Measurements from ENCODE around the gene OR4B1. TPM values are rescaled to one million over a fixed set of nuclear protein-coding genes. Genes with fewer than 3 reads are reported as not detected.

Gene OR4B1, protein sequence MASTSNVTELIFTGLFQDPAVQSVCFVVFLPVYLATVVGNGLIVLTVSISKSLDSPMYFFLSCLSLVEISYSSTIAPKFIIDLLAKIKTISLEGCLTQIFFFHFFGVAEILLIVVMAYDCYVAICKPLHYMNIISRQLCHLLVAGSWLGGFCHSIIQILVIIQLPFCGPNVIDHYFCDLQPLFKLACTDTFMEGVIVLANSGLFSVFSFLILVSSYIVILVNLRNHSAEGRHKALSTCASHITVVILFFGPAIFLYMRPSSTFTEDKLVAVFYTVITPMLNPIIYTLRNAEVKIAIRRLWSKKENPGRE
- total RNA-seq, result not detected

- H3K4me1 ChIP-seq, result no peaks in the 10 kb centered on the region
- H3K4me3 ChIP-seq, result no peak within 1 kb of the TSS
- H3K27me3 ChIP-seq, result no peaks in the 10 kb centered on the region
- intact Hi-C loops (cut with DNase I), result no loop called here
- TF ChIP-seq POLR2A (IDR thresholded peaks at IDR 0.05), result no peak
- TF ChIP-seq, protein P1, sequence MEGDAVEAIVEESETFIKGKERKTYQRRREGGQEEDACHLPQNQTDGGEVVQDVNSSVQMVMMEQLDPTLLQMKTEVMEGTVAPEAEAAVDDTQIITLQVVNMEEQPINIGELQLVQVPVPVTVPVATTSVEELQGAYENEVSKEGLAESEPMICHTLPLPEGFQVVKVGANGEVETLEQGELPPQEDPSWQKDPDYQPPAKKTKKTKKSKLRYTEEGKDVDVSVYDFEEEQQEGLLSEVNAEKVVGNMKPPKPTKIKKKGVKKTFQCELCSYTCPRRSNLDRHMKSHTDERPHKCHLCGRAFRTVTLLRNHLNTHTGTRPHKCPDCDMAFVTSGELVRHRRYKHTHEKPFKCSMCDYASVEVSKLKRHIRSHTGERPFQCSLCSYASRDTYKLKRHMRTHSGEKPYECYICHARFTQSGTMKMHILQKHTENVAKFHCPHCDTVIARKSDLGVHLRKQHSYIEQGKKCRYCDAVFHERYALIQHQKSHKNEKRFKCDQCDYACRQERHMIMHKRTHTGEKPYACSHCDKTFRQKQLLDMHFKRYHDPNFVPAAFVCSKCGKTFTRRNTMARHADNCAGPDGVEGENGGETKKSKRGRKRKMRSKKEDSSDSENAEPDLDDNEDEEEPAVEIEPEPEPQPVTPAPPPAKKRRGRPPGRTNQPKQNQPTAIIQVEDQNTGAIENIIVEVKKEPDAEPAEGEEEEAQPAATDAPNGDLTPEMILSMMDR (IDR thresholded peaks at IDR 0.05), result no peak
- no peak within 1 kb of the TSS for H3K27ac ChIP-seq
- no peaks in the 10 kb centered on the region for H3K9me3 ChIP-seq
- ATAC-seq (no peak), DNase-seq (no peak)
- WGBS, 2 donors, result 40 to 46% methylated on average over 2 of the region's 2 CpGs
- no peaks in the 10 kb centered on the region for H3K36me3 ChIP-seq (replicated peaks in 1 of 2; ENCODE audit: insufficient read depth in 1 of 2, low read depth in 2 of 2)
Observed at GRCh38 chr11:48216510-48216909, at the start of gene OR4B1. Gene OR4B1 (plus strand): TSS chr11:48216810. CDS start chr11:48216810, 0 bp downstream.

- WGBS, 2 donors, result 92 to 94% methylated on average over 6 of the region's 6 CpGs
- intact Hi-C loops (cut with DNase I), result no loop called here
- Histone ChIP-seq H3K9me3 (no peaks in the 10 kb centered on the region), H3K27ac (no peak overlapping the region), H3K27me3 (no peaks in the 10 kb centered on the region), H3K4me3 (no peak overlapping the region), H3K4me1 (no peaks in the 10 kb centered on the region), H3K36me3 (replicated peaks in 1 of 2; ENCODE audit: insufficient read depth in 1 of 2, low read depth in 2 of 2) (peaks cover 0 to 14% of the 10 kb centered on the region in 2 donors)
- no peak for ATAC-seq
- TF ChIP-seq, protein P1 (IDR thresholded peaks at IDR 0.05), result no peak
- no peak for TF ChIP-seq POLR2A (IDR thresholded peaks at IDR 0.05)
- DNase-seq, result no peak
Observed at GRCh38 chr11:48167380-48167779, 49.2 kb upstream of the OR4B1 start.

DNA sequence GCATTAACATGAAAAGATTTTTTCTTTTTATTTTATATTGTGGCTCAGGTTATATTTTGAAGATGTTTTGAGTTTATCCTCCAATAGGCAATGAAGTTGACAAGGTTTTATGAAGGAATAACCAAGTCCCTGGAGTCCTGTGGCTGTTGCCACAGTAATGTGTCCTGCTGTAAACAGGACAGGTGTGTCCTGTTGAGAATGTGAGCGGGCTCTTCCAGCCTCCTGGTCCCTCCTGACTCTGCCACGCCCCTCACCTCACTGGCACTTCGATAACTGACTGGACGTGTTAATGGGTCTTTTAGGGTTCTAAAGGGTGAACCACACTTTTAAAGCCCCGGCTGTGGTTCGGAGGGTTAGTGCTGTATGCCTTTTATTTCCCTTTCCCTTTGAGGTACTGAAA lies 47.8 kb upstream of the OR4B1 start:
- Histone ChIP-seq H3K27me3 (no peaks in the 10 kb centered on the region), H3K4me3 (no peak overlapping the region), H3K9me3 (no peaks in the 10 kb centered on the region), H3K27ac (no peak overlapping the region), H3K4me1 (no peaks in the 10 kb centered on the region), H3K36me3 (replicated peaks in 1 of 2; ENCODE audit: insufficient read depth in 1 of 2, low read depth in 2 of 2) (peaks cover 0 to 12% of the 10 kb centered on the region in 2 donors)
- ATAC-seq (no peak), DNase-seq (no peak)
- no peak for TF ChIP-seq POLR2A (IDR thresholded peaks at IDR 0.05)
- TF ChIP-seq, protein P1 (IDR thresholded peaks at IDR 0.05), result no peak
- intact Hi-C loops (cut with DNase I), result no loop called here
- 86 to 100% methylated on average over 6 of the region's 6 CpGs for WGBS, 2 donors

DNA sequence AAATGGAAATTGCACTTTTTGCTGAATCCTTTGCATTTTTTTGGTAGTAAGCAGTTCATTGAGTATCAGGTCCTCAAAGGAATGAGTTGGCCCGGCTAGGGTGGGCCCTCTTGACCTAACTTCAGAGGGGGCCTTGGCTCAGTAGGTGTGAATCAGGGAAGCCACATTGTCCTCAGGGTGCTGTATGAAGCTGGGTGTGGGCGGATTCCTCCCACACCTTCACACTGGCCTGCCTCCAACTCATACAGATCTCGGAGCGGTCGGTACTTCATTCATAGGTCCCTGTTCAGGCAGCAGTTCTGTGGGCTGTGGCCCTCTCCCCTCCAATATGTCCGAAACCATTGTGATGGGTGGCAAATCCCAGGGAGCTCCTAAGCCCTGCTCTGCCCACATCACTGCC lies 47.4 kb upstream of the OR4B1 start:
- intact Hi-C loops (cut with DNase I), result no loop called here
- WGBS, 2 donors, result 67 to 69% methylated on average over 6 of the region's 6 CpGs
- no peak overlapping the region for H3K4me3 ChIP-seq
- no peak for TF ChIP-seq POLR2A (IDR thresholded peaks at IDR 0.05)
- TF ChIP-seq, protein P1 (IDR thresholded peaks at IDR 0.05), result no peak
- H3K9me3 ChIP-seq, result no peaks in the 10 kb centered on the region
- no peak overlapping the region for H3K27ac ChIP-seq
- DNase-seq (no peak), ATAC-seq (no peak)
- H3K4me1 ChIP-seq, result no peaks in the 10 kb centered on the region
- H3K36me3 ChIP-seq (replicated peaks in 1 of 2; ENCODE audit: insufficient read depth in 1 of 2, low read depth in 2 of 2), result peaks cover 0 to 12% of the 10 kb centered on the region in 2 donors
- H3K27me3 ChIP-seq, result no peaks in the 10 kb centered on the region

DNA sequence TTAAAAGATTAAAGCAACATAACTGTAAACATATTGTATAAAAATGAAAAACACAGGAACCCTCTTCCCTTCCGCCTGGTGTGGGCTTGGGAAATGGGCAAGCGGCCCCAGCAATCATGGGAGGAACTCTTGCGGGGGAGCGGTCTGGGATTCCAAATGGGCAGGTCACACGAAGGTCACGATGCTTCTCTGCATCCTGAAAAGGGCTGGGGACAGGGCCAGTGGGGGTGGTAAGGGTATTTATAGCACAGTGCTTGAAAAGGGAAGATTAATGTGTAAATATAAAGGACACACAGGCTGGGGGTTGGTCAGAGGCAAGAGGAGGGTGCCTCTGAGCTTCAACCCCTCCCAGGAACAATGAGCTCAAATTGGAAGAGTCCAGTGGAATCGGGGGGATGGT lies 46.9 kb upstream of the OR4B1 start:
- no peak overlapping the region for H3K4me3 ChIP-seq
- H3K27ac ChIP-seq, result no peak overlapping the region
- no peak for TF ChIP-seq POLR2A (IDR thresholded peaks at IDR 0.05)
- TF ChIP-seq, protein P1 (IDR thresholded peaks at IDR 0.05), result no peak
- intact Hi-C loops (cut with DNase I), result no loop called here
- ATAC-seq (no peak), DNase-seq (no peak)
- no peaks in the 10 kb centered on the region for H3K4me1 ChIP-seq
- 77 to 92% methylated on average over 7 of the region's 7 CpGs for WGBS, 2 donors
- no peaks in the 10 kb centered on the region for H3K27me3 ChIP-seq
- H3K36me3 ChIP-seq (replicated peaks in 1 of 2; ENCODE audit: insufficient read depth in 1 of 2, low read depth in 2 of 2), result peaks cover 0 to 11% of the 10 kb centered on the region in 2 donors
- no peaks in the 10 kb centered on the region for H3K9me3 ChIP-seq
